Aorta (tissue), 5 donors: ENCODE measurements around the gene C22orf39. TPM values are rescaled to one million over a fixed set of nuclear protein-coding genes. Genes with fewer than 3 reads are reported as not detected.

Experiments used
- ATAC-seq: fragments of 200-7000 bp; cut with Tn5 transposase; one replicate; pipeline ENCODE4 v1.9.1; 2022; ENCODE audit warnings: moderate library complexity; ENCODE audit not compliant: low FRiP score
- DNase-seq, 2 donors: peaks; one replicate each; pipeline ENCODE4 v3.0.0-alpha.2; 2020
- H3K27ac ChIP-seq, 2 donors: one replicate each; pipeline ENCODE4 v1.5.1; 2013; ENCODE audit warnings: low read length in 2 of 2, mild to moderate bottlenecking in 2 of 2, moderate library complexity in 2 of 2, control low read depth in 1 of 2, inconsistent platforms in 1 of 2, low read depth in 1 of 2
- H3K27me3 ChIP-seq, 2 donors: one replicate each; pipeline ENCODE4 v1.6.1; 2013; ENCODE audit warnings: control low read depth in 1 of 2, low read length in 1 of 2, mild to moderate bottlenecking in 1 of 2, moderate library complexity in 1 of 2; ENCODE audit not compliant: insufficient read depth in 2 of 2, control insufficient read depth in 1 of 2
- H3K36me3 ChIP-seq, 2 donors: one replicate each; pipeline ENCODE4 v1.6.1; 2013; ENCODE audit warnings: control low read depth in 1 of 2, low read length in 1 of 2, mild to moderate bottlenecking in 1 of 2; ENCODE audit not compliant: insufficient read depth in 2 of 2, control insufficient read depth in 1 of 2
- H3K4me1 ChIP-seq, 2 donors: one replicate each; pipeline ENCODE4 v1.6.1; 2013; ENCODE audit warnings: low read length in 2 of 2, control low read depth in 1 of 2, mild to moderate bottlenecking in 1 of 2, moderate library complexity in 1 of 2; ENCODE audit not compliant: insufficient read depth in 2 of 2, control insufficient read depth in 1 of 2
- H3K4me3 ChIP-seq, 2 donors: one replicate each; pipeline ENCODE4 v1.5.1; 2013; ENCODE audit warnings: low read length in 2 of 2, control low read depth in 1 of 2, mild to moderate bottlenecking in 1 of 2
- H3K9me3 ChIP-seq: one replicate; pipeline ENCODE4 v1.6.1; 2013; ENCODE audit warnings: mild to moderate bottlenecking, low read length; ENCODE audit not compliant: control insufficient read depth
- WGBS, 2 donors: extraction: QIAGEN DNeasy Blood & Tissue Kit; methylation state at CpG; one replicate each; pipeline ENCODE4 v1.1.7; 2013; 5-methylcytosine and 5-hydroxymethylcytosine counted together
- intact Hi-C, 2 donors: fragments of 100-400 bp; cut with DNase I; formaldehyde crosslinking; loops; one replicate each; pipeline versions ENCODE4 v1.14.2 to v1.15.0; 2022
- polyA plus RNA-seq, 2 donors: library from polyadenylated mRNA; stranded (reverse); fragments of 200-250 nt; gene quantifications; one replicate each; pipeline ENCODE4 v1.2.3, GENCODE V29; 2013
- total RNA-seq, 2 donors: library from RNA; stranded (reverse); fragmentation: NEBNext Ultra II Directional; extraction: Animal tissue kit (Norgen Biotek cat#: 25700); gene quantifications; one replicate each; pipeline ENCODE4 v1.2.1, GENCODE V29; 2021
- donor health status: healthy with polysubstance abuse.
- donor health status: Bipolar disorder and iron deficiency.
- donor health status: DM: no; HTN: no; CAD: no.
- donor health status: DM: no; HTN: no; CAD: no.
- donor health status: DM: yes; HTN: yes; CAD: no.

The C22orf39 gene
- total and polyA plus RNA-seq, 4 donors = 29.3 to 58.2 (median 33.6) TPM

DNA sequence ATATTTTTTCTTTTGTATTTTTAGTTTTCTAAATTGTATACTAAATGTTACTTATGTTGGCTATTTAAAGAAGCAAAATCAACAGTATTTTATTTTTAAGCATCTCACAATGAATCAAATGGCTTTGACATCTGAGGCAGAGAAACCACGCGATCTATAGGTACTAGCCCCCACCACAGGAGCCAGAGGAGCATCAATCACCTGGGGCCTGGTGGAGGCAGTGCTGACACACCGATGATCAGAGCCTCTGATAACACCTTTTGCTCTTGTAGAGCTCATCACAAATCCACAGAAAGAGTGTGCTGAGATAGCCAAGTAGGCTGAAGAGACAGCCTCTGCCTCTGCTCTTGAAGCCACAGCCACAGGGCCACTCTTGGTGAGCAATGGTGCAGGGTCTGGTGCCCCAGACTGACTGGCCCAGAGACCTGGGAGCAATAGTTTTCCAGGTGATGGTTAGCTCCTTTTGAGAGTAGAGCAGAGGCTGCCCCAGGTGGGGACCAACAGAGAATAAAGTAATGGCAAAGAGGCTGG lies 41.2 kb downstream of the C22orf39 start:
- intact Hi-C loops = no loop called here
- Histone ChIP-seq H3K27ac (no peak overlapping the region), H3K4me3 (no peak overlapping the region), H3K27me3 (no peaks in the 10 kb centered on the region), H3K36me3 (peaks cover 3% of the 10 kb centered on the region in 2 donors), H3K4me1 (no peaks in the 10 kb centered on the region), H3K9me3 (no peaks in the 10 kb centered on the region)
- 71 to 80% methylated on average over 3 of the region's 3 CpGs for WGBS, 2 donors
- DNase-seq (no peak), ATAC-seq (no peak)

DNA sequence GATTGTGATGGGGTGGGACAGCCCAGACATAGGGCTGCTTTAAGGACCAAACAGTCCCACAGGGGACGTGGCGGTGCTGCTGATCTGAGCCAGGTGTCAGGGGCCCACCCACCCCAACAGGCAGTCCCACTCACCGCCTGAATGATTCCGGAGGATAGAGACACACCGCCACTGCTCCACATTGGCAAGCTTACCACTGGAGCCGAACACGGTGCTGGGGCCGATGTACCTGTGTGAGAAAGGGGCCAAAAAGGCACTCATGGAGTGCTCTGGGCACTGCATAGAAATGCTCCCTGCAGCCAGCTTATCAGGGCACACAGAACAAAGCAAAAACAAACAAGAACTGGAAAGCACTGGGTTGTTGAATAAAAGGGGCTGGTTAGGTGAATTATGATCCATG lies 41.9 kb downstream of the C22orf39 start:
- Histone ChIP-seq H3K27me3 (no peaks in the 10 kb centered on the region), H3K36me3 (peaks cover 3 to 5% of the 10 kb centered on the region in 2 donors), H3K4me1 (no peaks in the 10 kb centered on the region), H3K27ac (no peak overlapping the region), H3K4me3 (no peak overlapping the region), H3K9me3 (no peaks in the 10 kb centered on the region)
- ATAC-seq = no peak
- WGBS, 2 donors = 92 to 93% methylated on average over 8 of the region's 8 CpGs
- DNase-seq = no peak
- intact Hi-C loops = no loop called here

DNA sequence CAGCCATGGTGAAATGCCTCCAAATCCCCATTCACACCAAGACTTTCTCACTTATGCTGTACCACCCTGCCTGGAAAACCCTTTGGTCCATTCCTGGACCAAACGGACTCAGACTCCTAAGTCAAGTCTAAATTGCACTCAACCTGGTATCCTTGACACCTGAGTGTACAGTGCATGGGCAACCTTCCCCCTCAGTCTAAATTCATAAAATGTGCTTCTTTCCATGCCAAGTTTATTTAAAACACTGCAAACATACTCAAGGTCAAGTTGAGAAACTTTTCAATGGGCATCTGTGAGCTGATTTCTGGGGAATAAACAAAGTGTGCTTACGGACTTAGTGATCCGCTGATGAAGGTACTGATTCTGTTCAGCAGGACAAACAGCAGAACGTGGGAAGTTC lies 42.4 kb downstream of the C22orf39 start:
- H3K27me3 ChIP-seq = no peaks in the 10 kb centered on the region
- H3K27ac ChIP-seq = no peak overlapping the region
- 91 to 92% methylated on average over 4 of the region's 4 CpGs for WGBS, 2 donors
- no peak overlapping the region for H3K4me3 ChIP-seq
- no peaks in the 10 kb centered on the region for H3K4me1 ChIP-seq
- peaks cover 3 to 5% of the 10 kb centered on the region in 2 donors for H3K36me3 ChIP-seq
- intact Hi-C loops = no loop called here
- DNase-seq = no peak
- H3K9me3 ChIP-seq = no peaks in the 10 kb centered on the region
- ATAC-seq = no peak

DNA sequence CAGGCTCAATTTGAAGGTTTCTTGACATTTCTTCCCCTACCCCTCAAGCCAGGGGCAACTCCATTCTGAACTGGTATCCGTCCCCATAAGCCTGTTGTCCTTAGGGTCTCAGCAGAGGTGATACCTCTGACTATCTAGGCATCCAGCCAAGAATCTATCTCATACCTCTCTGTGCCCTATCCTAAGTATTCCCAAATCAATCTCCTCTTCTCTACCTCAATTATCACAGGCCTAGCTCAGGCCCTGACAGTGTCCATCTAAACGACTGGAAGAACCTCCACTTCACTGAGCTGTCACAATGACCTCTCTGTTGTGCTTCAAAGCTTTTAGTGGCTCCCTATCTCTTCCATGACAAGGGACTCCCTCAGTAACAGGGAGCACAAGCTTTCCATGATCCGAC lies 42.8 kb downstream of the C22orf39 start:
- no peaks in the 10 kb centered on the region for H3K9me3 ChIP-seq
- no peak overlapping the region for H3K4me3 ChIP-seq
- DNase-seq = no peak
- intact Hi-C loops = no loop called here
- H3K27ac ChIP-seq = no peak overlapping the region
- H3K36me3 ChIP-seq = peaks cover 3 to 5% of the 10 kb centered on the region in 2 donors
- 94 to 98% methylated on average over 3 of the region's 3 CpGs for WGBS, 2 donors
- ATAC-seq = no peak
- no peaks in the 10 kb centered on the region for H3K27me3 ChIP-seq
- no peaks in the 10 kb centered on the region for H3K4me1 ChIP-seq

DNA sequence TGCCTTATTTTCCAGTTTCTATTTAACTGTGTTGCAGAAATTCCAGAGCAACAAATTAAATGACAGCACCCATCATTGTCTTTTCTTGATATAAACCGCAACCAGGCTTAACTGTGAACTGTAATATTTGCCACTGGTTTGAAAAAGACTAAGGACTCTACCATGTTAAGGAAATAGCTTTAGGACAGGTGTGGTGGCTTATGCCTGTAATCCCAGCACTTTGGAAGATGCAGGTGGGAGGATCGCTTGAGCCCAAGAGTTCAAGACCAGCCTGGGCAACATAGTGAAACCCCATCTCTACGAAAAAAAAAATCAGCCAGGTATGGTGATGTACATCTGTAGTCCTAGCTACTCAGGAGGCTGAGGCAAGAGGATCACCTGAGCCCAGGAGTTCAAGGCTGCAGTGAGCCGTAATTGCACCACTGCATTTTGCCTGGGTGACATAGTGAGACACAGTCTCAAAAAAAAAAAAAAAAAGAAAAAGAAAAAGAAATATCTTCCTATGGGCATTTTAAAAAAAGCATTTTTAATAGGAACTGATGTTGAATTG lies 44.8 kb downstream of the C22orf39 start:
- intact Hi-C loops = no loop called here
- H3K9me3 ChIP-seq = no peaks in the 10 kb centered on the region
- no peak for ATAC-seq
- no peak overlapping the region for H3K4me3 ChIP-seq
- H3K36me3 ChIP-seq = peaks cover 3 to 5% of the 10 kb centered on the region in 2 donors
- peak in 1 of 2 donors; percentile 21 for DNase-seq
- WGBS, 2 donors = 94 to 98% methylated on average over 4 of the region's 4 CpGs
- no peaks in the 10 kb centered on the region for H3K27me3 ChIP-seq
- no peaks in the 10 kb centered on the region for H3K4me1 ChIP-seq
- no peak overlapping the region for H3K27ac ChIP-seq

DNA sequence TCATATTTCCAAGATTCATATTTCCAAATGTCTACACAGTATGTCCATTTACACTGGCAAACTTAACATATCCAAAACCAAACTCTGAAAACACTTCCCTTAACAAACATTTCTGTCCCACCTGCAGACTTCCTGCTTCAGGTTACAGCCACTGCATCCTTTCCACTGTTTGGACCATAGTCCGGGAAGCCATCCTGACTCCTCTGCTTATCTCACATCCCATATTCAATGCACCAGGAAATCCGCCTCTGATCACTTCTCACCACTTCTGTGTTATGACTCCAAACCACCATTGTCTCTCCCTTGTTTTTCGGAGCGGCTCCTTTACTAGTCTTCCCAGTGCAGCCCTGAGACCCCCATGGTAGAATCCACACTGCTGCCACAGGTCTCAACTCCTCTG lies 46.0 kb downstream of the C22orf39 start:
- DNase-seq = no peak
- WGBS, 2 donors = 96 to 97% methylated on average over 4 of the region's 4 CpGs
- Histone ChIP-seq H3K27ac (no peak overlapping the region), H3K27me3 (no peaks in the 10 kb centered on the region), H3K4me3 (no peak overlapping the region), H3K36me3 (peaks cover 0 to 6% of the 10 kb centered on the region in 2 donors), H3K4me1 (no peaks in the 10 kb centered on the region), H3K9me3 (no peaks in the 10 kb centered on the region)
- intact Hi-C loops = no loop called here
- no peak for ATAC-seq

DNA sequence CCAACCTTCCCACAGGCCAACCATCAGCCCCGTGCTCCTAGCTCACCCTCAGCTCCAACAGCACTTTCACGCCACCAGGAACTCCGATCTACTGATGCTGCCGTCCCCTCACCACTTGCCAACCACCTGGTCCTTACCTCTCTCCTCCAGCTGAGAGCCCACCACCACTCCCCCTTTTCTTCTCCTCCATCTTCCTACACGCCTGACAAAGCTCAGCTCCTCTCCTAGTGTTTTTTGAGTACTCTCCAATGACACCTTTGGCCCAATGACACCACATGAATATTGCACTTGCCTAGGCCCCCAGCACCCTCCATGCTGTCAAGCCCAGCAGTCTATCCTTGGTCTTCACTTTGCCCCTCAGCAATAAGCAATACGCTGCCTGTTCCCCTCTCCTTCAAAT lies 46.6 kb downstream of the C22orf39 start:
- H3K27me3 ChIP-seq = no peaks in the 10 kb centered on the region
- peaks cover 0 to 5% of the 10 kb centered on the region in 2 donors for H3K36me3 ChIP-seq
- DNase-seq = peak in 1 of 2 donors; percentile 31
- no peaks in the 10 kb centered on the region for H3K9me3 ChIP-seq
- no peak overlapping the region for H3K4me3 ChIP-seq
- no peak overlapping the region for H3K27ac ChIP-seq
- ATAC-seq = no peak
- intact Hi-C loops = no loop called here
- no peaks in the 10 kb centered on the region for H3K4me1 ChIP-seq
- 91 to 92% methylated on average over 6 of the region's 6 CpGs for WGBS, 2 donors

DNA sequence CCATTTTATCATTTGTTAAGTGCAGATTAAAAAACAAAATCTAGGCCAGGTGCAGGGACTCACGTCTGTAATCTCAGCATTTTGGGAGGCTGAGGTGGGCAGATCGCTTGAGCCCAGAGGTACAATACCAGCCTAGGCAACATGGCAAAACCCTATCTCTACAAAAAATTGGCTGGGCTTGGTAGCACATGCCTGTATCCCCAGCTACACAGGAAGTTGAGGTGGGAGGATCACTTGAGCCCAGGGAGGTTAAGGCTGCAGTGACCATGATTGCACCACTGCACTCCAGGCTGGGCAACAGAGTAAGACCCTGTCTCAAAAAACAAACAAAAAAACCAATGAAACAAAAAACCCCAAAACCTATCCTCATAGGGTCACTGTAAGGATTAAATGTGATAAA lies 48.9 kb downstream of the C22orf39 start:
- H3K36me3 ChIP-seq = peaks cover 0 to 10% of the 10 kb centered on the region in 2 donors
- H3K4me3 ChIP-seq = no peak overlapping the region
- intact Hi-C loops = no loop called here
- no peak overlapping the region for H3K27ac ChIP-seq
- no peaks in the 10 kb centered on the region for H3K4me1 ChIP-seq
- no peaks in the 10 kb centered on the region for H3K27me3 ChIP-seq
- 78 to 82% methylated on average over 2 of the region's 2 CpGs for WGBS, 2 donors
- no peak for DNase-seq
- ATAC-seq = no peak
- H3K9me3 ChIP-seq = no peaks in the 10 kb centered on the region

DNA sequence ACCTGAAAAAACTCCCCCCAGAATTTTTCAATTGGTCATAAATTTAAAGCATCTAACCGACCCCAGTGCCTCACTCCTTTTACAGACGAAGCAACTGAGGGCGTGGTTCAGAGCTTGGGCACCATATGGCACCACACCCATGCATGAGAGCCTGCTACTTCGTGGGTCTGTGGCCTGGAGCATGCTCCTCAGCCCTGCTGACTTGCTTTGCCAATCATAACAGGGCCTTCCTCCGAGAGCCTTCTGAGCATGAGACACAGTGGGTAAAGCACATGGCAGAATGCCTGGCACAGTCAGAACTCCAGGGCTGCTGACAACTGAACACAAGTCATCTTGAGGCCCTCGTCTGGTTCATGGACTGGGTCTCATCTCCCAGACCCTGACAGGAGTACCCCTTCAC lies 49.3 kb downstream of the C22orf39 start:
- Histone ChIP-seq H3K27ac (no peak overlapping the region), H3K4me3 (no peak overlapping the region), H3K27me3 (no peaks in the 10 kb centered on the region), H3K9me3 (no peaks in the 10 kb centered on the region), H3K36me3 (peaks cover 0 to 10% of the 10 kb centered on the region in 2 donors), H3K4me1 (no peaks in the 10 kb centered on the region)
- 35 to 44% methylated on average over 6 of the region's 6 CpGs for WGBS, 2 donors
- intact Hi-C loops = no loop called here
- DNase-seq (peak in 1 of 2 donors; percentile 35), ATAC-seq (no peak)
